Measurements from ENCODE around the gene CLCN7. TPM values are rescaled to one million over a fixed set of nuclear protein-coding genes. Genes with fewer than 3 reads are reported as not detected.

The CLCN7 gene
- total and polyA plus RNA-seq, 2 of the 13 experiments (the other 11 are each of a cell fraction or from before 2014, with no cell fraction given): 24.6 to 25.1 TPM

GRCh38 chr16:1494129-1494640, 19.4 kb upstream of the CLCN7 start (continued):
- TF ChIP-seq ZNF292 (CRISPR knock-in tag; IDR thresholded peaks at IDR 0.05; ENCODE audit: borderline replicate concordance, low read depth) (no peak), KMT2A (CRISPR knock-in tag; IDR thresholded peaks at IDR 0.05) (0 out of 2 replicates have a peak, but pooled peaks have one; percentile 24), GMEB1 (CRISPR knock-in tag; IDR thresholded peaks at IDR 0.05; ENCODE audit: borderline replicate concordance) (no peak), ZFX (CRISPR knock-in tag; IDR thresholded peaks at IDR 0.05; ENCODE audit: low read depth) (peak; percentile 41; the same call in 1 of the 2 replicates), FOSL1 (CRISPR knock-in tag; IDR thresholded peaks at IDR 0.05; ENCODE audit: borderline replicate concordance) (no peak), XRCC5 (optimal IDR thresholded peaks at IDR 0.05; ENCODE audit: low read length) (peak; percentile 20), DBP (CRISPR knock-in tag; IDR thresholded peaks at IDR 0.05; ENCODE audit: not compliant biosample characterization) (no peak), ZBTB33 (CRISPR knock-in tag; IDR thresholded peaks at IDR 0.05) (peak; percentile 33; the same call in 1 of the 2 replicates), ZNF138 (CRISPR knock-in tag; IDR thresholded peaks at IDR 0.05; ENCODE audit: low read depth) (no peak), XBP1 (CRISPR knock-in tag; IDR thresholded peaks at IDR 0.05) (no peak), ZNF331 (CRISPR knock-in tag; IDR thresholded peaks at IDR 0.05) (peak; percentile 22; the same call in 1 of the 2 replicates), SMC3 (IDR thresholded peaks at IDR 0.05; ENCODE audit: low read length) (peak; percentile 3; the same call in 1 of the 2 replicates), MAX (IDR thresholded peaks at IDR 0.05) (peak; percentile 19; the same call in 1 of the 2 replicates), FOSL2 (CRISPR knock-in tag; IDR thresholded peaks at IDR 0.05) (peak; percentile 19; the same call in 1 of the 2 replicates), ELF1 (CRISPR knock-in tag; IDR thresholded peaks at IDR 0.05) (peak; percentile 35; the same call in 1 of the 2 replicates), ZBTB38 (CRISPR knock-in tag; IDR thresholded peaks at IDR 0.05) (peak; percentile 80), ELF3 (CRISPR knock-in tag; IDR thresholded peaks at IDR 0.05) (peak; percentile 48; the same call in 1 of the 2 replicates)
